DOHH2 (cell line): ENCODE data around the gene RAF1.

ENCODE experiments used
- H3F3A ChIP-seq: fragments of 200-600 bp; sonication (generic), shearing (Covaris generic); 2 replicates; pipeline ENCODE4 v1.6.0; 2016; ENCODE audit warnings: antibody characterized with exemption, mild to moderate bottlenecking; ENCODE audit not compliant: control insufficient read depth, insufficient read depth
- H3K27ac ChIP-seq: fragments of 200-600 bp; sonication (generic); 2 replicates; pipeline ENCODE4 v1.5.1; 2014; ENCODE audit warnings: low read depth, mild to moderate bottlenecking, low read length, moderate library complexity
- H3K27me3 ChIP-seq: fragments of 200-600 bp; sonication (generic); 2 replicates; pipeline ENCODE4 v1.6.1; 2014; ENCODE audit warnings: mild to moderate bottlenecking, low read length, mixed read lengths; ENCODE audit not compliant: control insufficient read depth
- H3K36me3 ChIP-seq: fragments of 200-600 bp; sonication (generic); 2 replicates; pipeline ENCODE4 v1.6.1; 2014; ENCODE audit warnings: mild to moderate bottlenecking, low read length, moderate library complexity, mixed read lengths; ENCODE audit not compliant: control insufficient read depth
- H3K4me1 ChIP-seq: fragments of 200-600 bp; sonication (generic); 2 replicates; pipeline ENCODE4 v1.6.1; 2014; ENCODE audit warnings: mild to moderate bottlenecking, low read length, mixed read lengths; ENCODE audit not compliant: control insufficient read depth
- H3K4me2 ChIP-seq: fragments of 200-600 bp; sonication (generic); 2 replicates; pipeline ENCODE4 v1.6.0; 2014; ENCODE audit warnings: mild to moderate bottlenecking, low read length, moderate library complexity
- H3K4me3 ChIP-seq: fragments of 200-600 bp; sonication (generic); 2 replicates; pipeline ENCODE4 v1.5.1; 2014; ENCODE audit warnings: mild to moderate bottlenecking, low read length, mixed read lengths
- H3K79me2 ChIP-seq: fragments of 200-600 bp; sonication (generic); 2 replicates; pipeline ENCODE4 v1.6.1; 2014; ENCODE audit warnings: mild to moderate bottlenecking, low read length, mixed read lengths; ENCODE audit not compliant: control insufficient read depth
- H3K9me2 ChIP-seq: fragments of 200-600 bp; sonication (generic); replicated peaks from 2 replicates; pipeline ENCODE4 v1.6.1; 2014; ENCODE audit warnings: mild to moderate bottlenecking, low read length, mixed read lengths; ENCODE audit not compliant: control insufficient read depth
- H3K9me3 ChIP-seq: fragments of 200-600 bp; sonication (generic); 2 replicates; pipeline ENCODE4 v1.6.1; 2014; ENCODE audit warnings: antibody characterized with exemption, low read length, mixed read lengths; ENCODE audit not compliant: control insufficient read depth, insufficient read depth
- H4K20me1 ChIP-seq: fragments of 200-600 bp; sonication (generic); 2 replicates; pipeline ENCODE4 v1.6.0; 2014; ENCODE audit warnings: low read depth, mild to moderate bottlenecking, antibody characterized with exemption, low read length, moderate library complexity; ENCODE audit not compliant: control insufficient read depth, insufficient read depth
- CTCF ChIP-seq: fragments of 200-600 bp; sonication (generic); IDR thresholded peaks from one replicate; pipeline ENCODE4 v1.5.1; 2014; ENCODE audit warnings: antibody characterized with exemption, mild to moderate bottlenecking, low read depth, low read length; ENCODE audit not compliant: poor library complexity, severe bottlenecking
- EZH2phosphoT487 ChIP-seq: fragments of 200-600 bp; sonication (generic); IDR thresholded peaks from 2 replicates; pipeline ENCODE4 v1.6.1; 2017; ENCODE audit warnings: borderline replicate concordance, mild to moderate bottlenecking, antibody characterized with exemption, low read length, moderate library complexity, mixed read lengths

Gene RAF1

GRCh38 chr3:12618426-12618825 is 45.5 kb downstream of the RAF1 start:
- no peaks in the 10 kb centered on the region for H3K9me2 ChIP-seq
- H3K4me1 ChIP-seq, result no peaks in the 10 kb centered on the region
- H3F3A ChIP-seq, result no peaks in the 10 kb centered on the region
- H3K9me3 ChIP-seq, result no peaks in the 10 kb centered on the region
- H3K4me2 ChIP-seq, result no peak overlapping the region
- no peak overlapping the region for H3K4me3 ChIP-seq
- H3K27ac ChIP-seq, result no peak overlapping the region
- H4K20me1 ChIP-seq, result no peaks in the 10 kb centered on the region
- H3K27me3 ChIP-seq, result no peaks in the 10 kb centered on the region
- TF ChIP-seq CTCF, result no peak
- no peak for TF ChIP-seq EZH2phosphoT487
- peaks cover 75% of the 10 kb centered on the region for H3K79me2 ChIP-seq
- H3K36me3 ChIP-seq, result peaks cover 38% of the 10 kb centered on the region

- H3K27me3 ChIP-seq, result no peaks in the 10 kb centered on the region
- H4K20me1 ChIP-seq, result no peaks in the 10 kb centered on the region
- no peaks in the 10 kb centered on the region for H3K4me1 ChIP-seq
- H3K36me3 ChIP-seq, result peaks cover 58% of the 10 kb centered on the region
- TF ChIP-seq EZH2phosphoT487, result no peak
- TF ChIP-seq CTCF, result no peak
- H3K27ac ChIP-seq, result no peak overlapping the region
- no peaks in the 10 kb centered on the region for H3K9me3 ChIP-seq
- H3K4me2 ChIP-seq, result no peak overlapping the region
- peaks cover 64% of the 10 kb centered on the region for H3K79me2 ChIP-seq
- H3K4me3 ChIP-seq, result no peak overlapping the region
- H3K9me2 ChIP-seq, result no peaks in the 10 kb centered on the region
- no peaks in the 10 kb centered on the region for H3F3A ChIP-seq
Observed at GRCh38 chr3:12615266-12615665, 48.7 kb downstream of the RAF1 start.

- Histone ChIP-seq H3F3A (no peaks in the 10 kb centered on the region), H3K79me2 (peaks cover 48% of the 10 kb centered on the region), H3K36me3 (peaks cover 66% of the 10 kb centered on the region), H3K9me3 (no peaks in the 10 kb centered on the region), H4K20me1 (no peaks in the 10 kb centered on the region), H3K27ac (no peak overlapping the region), H3K4me2 (no peak overlapping the region), H3K4me1 (no peaks in the 10 kb centered on the region), H3K9me2 (no peaks in the 10 kb centered on the region), H3K27me3 (no peaks in the 10 kb centered on the region), H3K4me3 (no peak overlapping the region)
- TF ChIP-seq EZH2phosphoT487 (no peak), CTCF (no peak)
Observed at GRCh38 chr3:12613250-12613649, 50.7 kb downstream of the RAF1 start.
